Measurements from ENCODE around the gene FAM111B.
A peak's percentile ranks its signal among the peaks of the same experiment; 100 is the strongest.

FAM111B gene

DNA sequence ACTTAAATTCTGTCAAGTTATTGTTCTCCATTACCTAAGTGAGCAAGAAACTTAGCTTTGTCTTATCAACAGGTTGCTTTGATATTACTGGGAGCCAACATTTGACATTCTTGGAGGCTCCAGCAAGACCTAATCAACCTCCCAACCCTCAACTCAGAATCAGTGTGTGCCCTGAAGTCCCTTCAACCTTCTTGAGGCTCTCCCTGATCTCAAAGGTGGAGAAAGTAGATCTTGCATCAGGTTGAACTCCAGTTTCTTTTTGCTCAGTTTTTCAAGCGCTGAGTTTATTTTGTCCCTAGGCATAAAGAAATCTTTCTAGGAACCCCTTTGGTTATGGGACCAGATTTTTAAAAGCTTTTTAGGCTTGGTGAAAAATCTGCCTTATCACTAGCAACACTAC is 37.1 kb downstream of the FAM111B start:
- in situ Hi-C loops (cut with HindIII; ENCODE audit: low pct_ligation_motif_present, low pct_unique_long_range_greater_than_20kb, low sequenced_read_pairs): no loop called here
- DNase-seq: peak; percentile 10

DNA sequence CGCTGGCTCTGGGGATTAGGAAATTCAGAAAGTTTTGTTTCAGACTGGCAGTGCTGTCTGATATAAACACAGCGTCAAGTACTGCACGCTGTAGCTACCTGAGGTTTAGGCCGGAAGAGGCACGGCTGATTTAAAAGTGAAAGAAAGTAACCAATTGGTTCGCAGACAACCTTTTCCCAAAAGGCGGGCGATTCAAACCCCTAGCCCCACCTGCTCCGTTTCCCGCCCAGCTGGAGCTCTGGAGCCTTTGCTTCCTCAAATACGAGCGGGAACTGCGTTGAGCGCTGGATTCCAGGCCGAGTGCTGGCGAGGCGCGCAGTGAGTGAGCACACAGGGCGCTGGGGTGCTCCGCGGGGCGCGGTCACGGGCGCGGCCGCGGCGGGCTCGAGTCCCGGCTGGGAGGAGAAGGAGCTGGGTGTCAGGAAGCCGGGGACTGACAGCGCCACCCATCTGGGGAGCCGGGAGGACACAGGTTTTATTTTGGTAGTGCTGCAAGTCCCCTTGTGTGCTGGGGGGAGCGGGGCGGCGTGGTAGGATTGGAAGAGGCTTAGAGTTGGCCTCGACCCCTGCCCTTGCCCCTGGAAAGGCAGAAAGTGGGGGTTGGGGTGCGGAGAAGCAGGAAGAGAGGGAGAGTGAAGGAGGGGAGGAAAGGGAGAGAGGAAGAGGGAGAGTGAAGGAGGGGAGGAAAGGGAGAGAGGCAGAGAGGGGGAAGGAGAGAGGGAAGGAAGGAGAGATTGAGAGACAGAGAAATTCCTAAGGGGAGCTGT is 37.7 kb downstream of the FAM111B start:
- in situ Hi-C loops (cut with HindIII; ENCODE audit: low pct_ligation_motif_present, low pct_unique_long_range_greater_than_20kb, low sequenced_read_pairs): no loop called here
- peak; percentile 88 for DNase-seq

DNA sequence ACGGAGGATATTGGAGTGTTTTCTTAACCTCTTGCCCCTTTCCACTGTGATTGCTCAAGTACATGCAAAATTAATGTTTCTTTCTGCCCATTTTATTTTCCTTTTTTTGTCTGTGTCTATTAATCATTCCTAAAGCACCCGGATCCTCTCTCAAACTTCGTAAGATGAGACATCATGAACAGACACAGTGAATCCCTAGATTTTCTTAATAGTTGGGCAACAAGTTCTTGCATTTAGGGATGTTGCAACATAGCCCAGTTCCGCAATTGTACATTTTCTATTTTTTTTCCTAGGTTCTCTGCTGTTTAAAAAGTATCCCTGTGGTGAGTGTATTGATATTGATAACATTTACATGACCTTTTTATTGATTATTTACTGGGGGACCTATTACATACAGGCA is 38.5 kb downstream of the FAM111B start:
- in situ Hi-C loops (cut with HindIII; ENCODE audit: low pct_ligation_motif_present, low pct_unique_long_range_greater_than_20kb, low sequenced_read_pairs): no loop called here
- no peak for DNase-seq

DNA sequence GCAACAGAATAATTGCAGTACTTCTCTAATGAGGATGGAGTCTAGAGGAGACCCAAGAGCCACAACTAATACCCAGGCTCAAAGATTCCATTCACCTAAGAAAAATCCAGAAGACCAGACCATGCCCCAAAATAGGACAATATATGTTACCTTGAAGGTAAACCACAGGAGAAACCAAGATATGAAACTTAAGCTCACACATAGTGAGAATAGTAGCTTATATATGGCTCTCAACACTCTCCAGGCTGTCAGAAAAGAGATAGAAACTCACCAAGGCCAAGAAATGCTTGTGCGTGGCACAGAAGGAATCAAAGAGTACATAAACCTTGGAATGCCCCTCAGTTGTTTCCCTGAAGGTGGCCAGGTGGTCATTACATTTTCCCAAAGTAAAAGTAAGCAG is 44.7 kb downstream of the FAM111B start:
- no peak for DNase-seq
- in situ Hi-C loops (cut with HindIII; ENCODE audit: low pct_ligation_motif_present, low pct_unique_long_range_greater_than_20kb, low sequenced_read_pairs): no loop called here

DNA sequence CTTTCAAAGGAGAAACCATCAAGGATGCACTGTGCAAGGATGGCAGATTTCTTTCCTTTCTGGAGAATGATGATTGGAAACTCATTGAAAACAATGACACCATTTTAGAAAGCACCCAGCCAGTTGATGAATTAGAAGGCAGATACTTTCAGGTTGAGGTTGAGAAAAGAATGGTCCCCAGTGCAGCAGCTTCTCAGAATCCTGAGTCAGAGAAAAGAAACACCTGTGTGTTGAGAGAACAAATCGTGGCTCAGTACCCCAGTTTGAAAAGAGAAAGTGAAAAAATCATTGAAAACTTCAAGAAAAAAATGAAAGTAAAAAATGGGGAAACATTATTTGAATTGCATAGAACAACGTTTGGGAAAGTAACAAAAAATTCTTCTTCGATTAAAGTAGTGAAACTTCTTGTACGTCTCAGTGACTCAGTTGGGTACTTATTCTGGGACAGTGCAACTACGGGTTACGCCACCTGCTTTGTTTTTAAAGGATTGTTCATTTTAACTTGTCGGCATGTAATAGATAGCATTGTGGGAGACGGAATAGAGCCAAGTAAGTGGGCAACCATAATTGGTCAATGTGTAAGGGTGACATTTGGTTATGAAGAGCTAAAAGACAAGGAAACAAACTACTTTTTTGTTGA is 45.4 kb downstream of the FAM111B start:
- DNase-seq: no peak
- in situ Hi-C loops (cut with HindIII; ENCODE audit: low pct_ligation_motif_present, low pct_unique_long_range_greater_than_20kb, low sequenced_read_pairs): no loop called here

DNA sequence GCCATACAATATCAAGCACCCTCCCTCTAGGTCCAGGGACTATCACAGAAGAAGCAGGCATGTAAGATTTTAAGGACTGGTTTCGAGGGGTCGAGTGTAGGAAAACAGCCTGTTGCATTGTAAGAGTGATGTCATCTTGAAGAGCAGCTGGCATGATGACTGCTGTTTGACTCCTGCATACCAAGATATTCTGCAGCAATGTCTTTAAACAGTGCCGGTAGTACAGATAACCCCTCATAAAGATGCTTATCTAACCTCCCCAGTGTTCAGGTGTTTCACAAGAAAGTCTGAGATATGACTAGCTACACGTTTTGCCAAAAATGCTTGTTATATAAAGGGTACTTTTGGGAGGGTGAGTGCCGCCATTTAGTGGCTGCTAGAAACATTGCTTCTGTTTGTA is 47.6 kb downstream of the FAM111B start:
- no peak for DNase-seq
- in situ Hi-C loops (cut with HindIII; ENCODE audit: low pct_ligation_motif_present, low pct_unique_long_range_greater_than_20kb, low sequenced_read_pairs): no loop called here

DNA sequence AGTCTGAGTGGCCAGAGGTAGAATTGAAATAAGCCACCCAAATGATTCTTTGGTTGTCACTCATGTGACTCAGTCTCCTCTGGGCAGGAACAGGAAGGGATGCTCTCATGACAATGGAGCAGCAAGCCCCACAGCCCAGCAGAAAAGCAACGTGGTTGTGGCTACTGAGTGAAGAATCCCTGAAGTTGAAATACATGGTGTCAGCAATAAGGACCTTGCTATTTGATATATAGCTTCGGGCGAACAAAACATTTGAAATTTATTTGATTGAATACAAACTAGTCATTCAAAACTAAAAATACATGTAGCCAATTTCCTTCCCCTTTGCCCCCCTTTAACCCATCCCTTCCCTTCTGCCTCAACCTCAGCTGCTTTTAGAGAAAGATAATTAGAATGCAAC is 50.4 kb downstream of the FAM111B start:
- no peak for DNase-seq
- in situ Hi-C loops (cut with HindIII; ENCODE audit: low pct_ligation_motif_present, low pct_unique_long_range_greater_than_20kb, low sequenced_read_pairs): no loop called here

DNA sequence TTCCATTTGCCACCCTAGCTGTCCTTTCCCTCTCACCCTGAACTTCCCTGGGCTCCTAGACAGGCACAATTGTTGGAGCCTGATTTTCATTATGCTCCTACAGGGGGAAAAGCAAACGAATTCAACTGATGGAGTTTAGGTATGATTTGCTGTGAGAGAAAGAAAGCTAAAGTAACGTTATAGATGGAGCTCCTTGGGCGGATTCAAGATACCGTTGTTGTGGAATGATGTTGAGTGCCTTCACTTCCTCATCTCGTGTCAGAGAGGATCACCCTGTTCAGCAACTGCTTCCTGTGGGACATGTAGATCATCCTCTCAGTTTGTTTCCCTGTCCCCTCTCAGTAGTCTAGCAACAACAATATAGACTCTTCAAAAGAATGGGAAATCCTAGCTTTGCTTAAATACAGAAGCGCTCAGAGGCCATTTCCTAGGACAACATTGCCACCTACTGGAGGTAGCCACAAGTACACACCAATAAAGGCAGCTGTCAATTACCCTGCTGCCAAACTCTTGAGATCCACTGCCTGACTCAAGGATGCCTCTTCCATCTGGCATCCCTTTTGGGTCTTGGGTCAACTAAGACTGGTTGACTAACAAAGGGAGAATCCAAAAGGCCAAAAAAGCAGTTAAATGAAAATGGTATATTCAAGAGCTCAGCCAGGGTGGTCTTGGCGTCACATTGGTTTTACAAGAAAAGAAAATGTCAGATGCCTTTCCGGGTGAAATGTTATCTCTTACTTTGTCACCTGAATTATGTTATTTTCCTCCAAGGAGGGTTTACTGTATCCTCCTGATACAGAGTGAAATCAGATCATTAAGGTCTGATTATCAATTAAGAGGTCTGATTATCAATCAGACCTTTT is 51.4 kb downstream of the FAM111B start:
- in situ Hi-C loops (cut with HindIII; ENCODE audit: low pct_ligation_motif_present, low pct_unique_long_range_greater_than_20kb, low sequenced_read_pairs): no loop called here
- DNase-seq: peak; percentile 69

DNA sequence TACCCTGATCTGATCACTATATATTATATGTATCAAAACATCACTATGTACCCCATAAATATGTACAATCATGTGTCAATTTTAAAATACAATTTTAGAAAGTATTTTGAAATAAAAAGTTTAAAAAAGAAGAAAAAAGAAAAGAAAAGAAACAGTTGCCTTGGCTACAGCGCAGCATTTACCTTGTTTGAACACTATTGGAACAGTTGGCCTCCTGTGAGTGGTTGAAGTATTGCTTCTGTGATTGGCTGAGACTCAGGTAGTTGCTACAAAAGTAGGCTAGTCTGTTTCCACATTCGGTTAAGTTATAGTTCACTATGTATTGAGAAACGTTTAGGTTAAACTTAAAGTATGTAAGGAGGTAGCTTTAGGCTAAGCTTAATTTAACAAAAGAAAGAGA is 57.0 kb downstream of the FAM111B start:
- DNase-seq: no peak
- in situ Hi-C loops (cut with HindIII; ENCODE audit: low pct_ligation_motif_present, low pct_unique_long_range_greater_than_20kb, low sequenced_read_pairs): no loop called here

DNA sequence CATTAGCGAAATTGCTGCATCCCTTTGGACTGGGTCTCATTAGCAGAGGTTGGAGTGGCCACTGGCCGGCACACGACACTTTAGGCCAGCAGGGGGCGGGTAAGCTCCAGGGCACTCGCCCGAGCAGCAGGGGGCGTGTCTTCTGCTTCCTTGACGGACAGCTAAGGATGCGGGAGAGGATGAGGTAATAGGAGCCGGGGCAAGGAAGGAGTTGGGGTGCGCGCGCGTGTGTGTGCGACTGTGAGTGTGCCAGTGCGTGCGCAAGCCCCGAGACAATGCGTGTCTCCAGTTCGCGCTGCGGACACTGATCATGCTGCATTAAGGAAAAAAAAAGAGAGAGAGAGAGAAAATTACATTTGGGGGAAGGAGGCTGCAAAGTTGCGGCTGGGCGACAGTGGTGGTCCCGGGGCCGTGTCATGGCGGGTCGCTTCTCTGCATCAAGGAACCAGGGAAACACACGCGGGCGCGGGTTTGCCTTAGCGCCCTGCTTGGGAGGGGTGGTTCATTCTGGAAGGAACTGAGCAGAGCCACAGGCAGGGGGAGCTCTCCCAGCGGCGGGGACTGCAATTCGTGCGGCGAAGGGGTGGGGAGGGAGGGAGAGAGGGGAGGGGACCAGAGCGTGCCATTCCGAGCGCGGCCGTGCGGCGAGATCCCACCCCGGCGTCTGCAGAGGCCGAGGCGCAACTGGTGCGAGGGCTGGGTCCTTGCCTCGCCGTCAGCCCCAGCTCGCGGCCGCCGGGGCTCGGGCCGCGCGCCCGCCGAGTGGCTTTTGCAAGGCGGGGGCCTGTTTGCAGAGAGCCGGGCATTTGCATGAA is 64.7 kb downstream of the FAM111B start, which contains the start of gene DTX4:
TSS of gene DTX4 (plus strand) at position 625 of the 815 bp plus-strand sequence. CDS start 464 bp downstream, outside the sequence.
- in situ Hi-C loops (cut with HindIII; ENCODE audit: low pct_ligation_motif_present, low pct_unique_long_range_greater_than_20kb, low sequenced_read_pairs): no loop called here
- peak; percentile 83 for DNase-seq

DNA sequence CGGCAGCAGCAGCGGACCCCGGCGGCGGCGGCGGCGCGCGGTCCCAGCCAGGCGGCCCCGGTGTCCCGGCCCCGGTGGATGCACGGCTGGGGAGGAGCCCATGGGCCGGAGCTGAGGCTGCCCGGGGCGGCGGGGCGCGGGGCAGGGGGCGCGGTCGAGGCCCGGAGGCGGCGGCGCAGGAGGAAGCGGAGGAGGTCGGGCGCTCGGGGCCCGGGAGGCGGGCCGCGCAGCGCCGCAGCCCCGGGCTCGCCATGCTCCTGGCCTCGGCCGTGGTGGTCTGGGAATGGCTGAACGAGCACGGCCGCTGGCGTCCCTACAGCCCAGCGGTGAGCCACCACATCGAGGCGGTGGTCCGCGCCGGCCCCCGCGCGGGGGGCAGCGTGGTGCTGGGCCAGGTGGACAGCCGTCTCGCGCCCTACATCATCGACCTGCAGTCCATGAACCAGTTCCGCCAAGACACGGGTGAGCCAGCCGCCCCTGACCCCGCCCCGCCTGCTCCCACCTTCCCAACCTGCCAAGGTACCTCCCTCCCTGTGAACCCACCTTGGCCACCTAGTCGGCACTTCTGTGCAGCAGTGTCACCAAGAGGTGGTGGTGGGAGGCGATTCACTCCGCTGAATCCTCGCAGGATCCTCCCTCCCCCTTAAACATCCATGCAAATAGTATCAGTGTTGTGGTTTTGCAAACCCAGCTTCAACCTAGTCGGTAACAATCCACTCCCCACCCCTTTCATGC is 65.5 kb downstream of the FAM111B start:
- no peak for DNase-seq
- in situ Hi-C loops (cut with HindIII; ENCODE audit: low pct_ligation_motif_present, low pct_unique_long_range_greater_than_20kb, low sequenced_read_pairs): no loop called here

DNA sequence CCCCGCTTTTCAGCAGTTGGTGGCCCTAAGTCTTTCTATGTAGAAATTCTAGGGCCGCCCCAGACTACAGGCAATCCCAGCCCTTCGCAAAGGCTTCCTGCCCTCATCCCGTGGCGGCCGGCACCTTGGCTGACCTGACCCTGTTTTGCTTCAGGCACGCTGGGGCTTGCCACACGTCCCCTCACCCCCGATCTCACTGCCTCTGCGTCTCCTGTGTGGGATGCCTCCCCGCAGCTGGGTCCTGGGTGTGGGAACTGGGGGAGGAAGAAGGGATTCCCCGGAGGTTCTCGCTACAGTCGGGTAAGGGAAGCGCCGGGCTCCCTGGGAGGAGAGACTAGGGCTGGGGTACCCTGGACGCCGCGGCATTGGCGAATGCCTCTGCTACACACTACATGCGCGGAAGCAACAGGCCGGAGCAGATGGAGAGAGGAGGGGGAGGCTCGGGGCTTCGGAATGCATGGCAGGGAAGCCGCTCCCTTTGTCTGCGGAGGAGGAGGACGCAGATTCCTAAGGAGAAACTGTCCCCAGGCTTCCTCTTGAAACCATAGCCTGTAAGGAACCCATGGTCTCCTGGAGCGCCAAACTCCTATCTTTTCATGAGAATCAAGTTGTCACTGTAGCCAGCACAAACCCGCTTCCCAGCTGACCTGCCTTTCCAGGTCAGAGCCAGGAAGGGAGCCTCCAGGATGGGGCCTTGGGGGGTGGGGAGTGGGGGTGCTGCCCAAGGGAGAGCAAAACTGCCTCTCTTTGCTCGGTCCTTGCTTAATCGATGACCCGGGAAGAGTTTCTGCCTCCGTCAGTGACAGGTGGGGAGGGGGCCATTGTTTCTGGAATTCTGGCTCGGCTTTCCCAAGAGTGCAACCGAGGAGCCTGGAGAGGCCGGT is 66.3 kb downstream of the FAM111B start:
- in situ Hi-C loops (cut with HindIII; ENCODE audit: low pct_ligation_motif_present, low pct_unique_long_range_greater_than_20kb, low sequenced_read_pairs): no loop called here
- no peak for DNase-seq

DNA sequence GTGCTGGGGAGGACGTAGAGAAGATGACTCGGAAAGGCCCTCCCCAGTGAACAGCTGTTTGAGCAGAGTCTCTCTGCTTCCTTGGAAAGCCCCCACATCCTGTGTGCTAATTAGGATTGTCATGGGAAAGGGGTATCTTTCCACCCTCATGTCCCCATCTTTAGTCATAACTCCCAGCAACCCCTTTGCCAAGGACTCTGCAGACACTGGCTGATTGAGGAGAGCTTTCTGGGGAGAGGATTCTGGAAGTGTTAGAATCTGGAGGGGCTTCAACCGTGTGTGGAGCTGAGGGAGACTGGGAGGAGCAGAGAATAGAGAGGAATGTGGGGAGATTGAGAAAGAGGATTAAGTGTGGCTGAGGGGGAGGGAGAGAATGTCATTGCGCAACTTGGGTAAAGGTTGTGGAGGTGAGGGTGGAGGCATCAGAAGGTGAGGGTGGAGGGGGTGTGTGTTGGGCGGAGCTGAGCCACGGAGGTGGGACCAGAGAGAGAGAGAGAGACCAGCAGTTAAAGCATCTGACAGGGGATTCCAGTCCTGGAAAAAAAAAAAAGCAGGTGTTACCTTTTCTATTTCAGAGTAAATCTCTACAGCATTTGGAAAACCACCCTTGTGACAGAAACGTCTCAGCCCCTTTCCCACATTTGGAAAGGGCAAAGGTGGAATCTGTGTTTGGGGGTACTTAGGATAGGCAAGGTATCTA is 67.1 kb downstream of the FAM111B start:
- in situ Hi-C loops (cut with HindIII; ENCODE audit: low pct_ligation_motif_present, low pct_unique_long_range_greater_than_20kb, low sequenced_read_pairs): no loop called here

DNA sequence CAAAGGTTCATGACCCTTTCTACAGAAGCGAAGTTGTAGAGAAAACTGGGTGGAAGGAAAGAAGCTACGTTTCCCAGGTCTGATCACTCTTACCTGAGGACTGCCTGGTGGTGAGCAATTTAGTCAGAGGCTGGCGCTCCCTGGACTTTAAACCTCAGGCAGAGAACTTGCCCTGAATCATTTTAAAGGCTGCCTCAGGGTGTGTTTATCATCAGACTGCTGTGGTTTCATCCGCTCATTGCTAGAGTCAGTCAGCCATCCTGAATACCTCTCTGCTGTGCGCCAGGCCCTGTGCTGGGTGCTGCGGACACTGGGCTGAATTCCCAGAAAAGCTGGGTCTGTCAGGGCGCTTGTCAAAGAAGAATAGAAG is 67.6 kb downstream of the FAM111B start:
- in situ Hi-C loops (cut with HindIII; ENCODE audit: low pct_ligation_motif_present, low pct_unique_long_range_greater_than_20kb, low sequenced_read_pairs): no loop called here
- DNase-seq: peak; percentile 2

More for the DNA sequence above, 67.1 kb downstream of the FAM111B start:
- DNase-seq: no peak

DNA sequence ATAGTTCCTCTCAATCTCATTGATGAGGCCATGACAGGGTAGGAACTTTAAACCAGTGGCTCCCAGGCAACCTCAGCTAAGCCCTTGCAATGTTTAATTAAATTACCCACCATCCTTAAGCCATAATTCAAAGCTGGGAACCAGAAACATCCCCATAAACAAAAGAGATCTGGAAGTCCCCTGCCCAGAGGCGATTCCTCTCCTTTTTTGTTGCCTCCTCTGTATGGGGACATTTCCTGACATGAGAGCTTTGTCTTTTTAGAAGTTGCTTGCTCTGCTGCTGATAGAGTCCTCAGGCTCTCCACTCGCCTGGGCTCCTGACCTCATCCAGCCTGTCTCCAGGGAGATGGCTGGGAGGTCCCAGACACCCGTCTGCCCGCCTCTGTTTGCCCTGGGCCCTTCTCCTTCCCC is 68.1 kb downstream of the FAM111B start:
- no peak for DNase-seq
- in situ Hi-C loops (cut with HindIII; ENCODE audit: low pct_ligation_motif_present, low pct_unique_long_range_greater_than_20kb, low sequenced_read_pairs): no loop called here

DNA sequence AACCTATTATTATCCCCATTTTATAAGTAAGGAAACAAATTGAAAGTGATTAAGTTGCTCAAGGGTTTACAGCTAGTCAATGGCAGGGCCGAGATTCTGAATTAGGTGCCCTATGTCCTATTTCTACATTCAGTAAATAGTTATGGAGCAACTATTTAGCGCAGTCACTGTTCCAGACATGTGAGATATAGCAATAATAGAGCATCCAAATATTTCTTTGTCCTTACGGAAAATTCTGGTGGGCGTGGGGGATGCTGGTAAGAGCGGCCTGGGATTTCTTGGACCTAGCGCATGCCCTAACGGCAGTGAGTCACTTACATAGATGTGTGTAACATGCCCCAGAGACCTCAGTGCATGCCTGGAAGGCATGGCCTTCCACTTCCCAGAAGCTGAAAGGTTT is 69.3 kb downstream of the FAM111B start:
- in situ Hi-C loops (cut with HindIII; ENCODE audit: low pct_ligation_motif_present, low pct_unique_long_range_greater_than_20kb, low sequenced_read_pairs): no loop called here

More for the DNA sequence above, 69.3 kb downstream of the FAM111B start:
- no peak for DNase-seq

Data from ACHN (cell line).